HepG2 (cell line): ENCODE data around the gene RPS5. TPM values are rescaled to one million over a fixed set of nuclear protein-coding genes. Genes with fewer than 3 reads are reported as not detected.
A peak's percentile ranks its signal among the peaks of the same experiment; 100 is the strongest.

ENCODE experiments used
- ARID4A ChIP-seq: sonication (generic); formaldehyde crosslinking; IDR thresholded peaks from 2 replicates; pipeline ENCODE4 v1.5.0; 2020; ENCODE audit warnings: mild to moderate bottlenecking, missing genetic modification reagents, borderline replicate concordance
- BRD4 ChIP-seq: sonication (generic); formaldehyde crosslinking; IDR thresholded peaks from 2 replicates; pipeline ENCODE4 v1.4.0; 2020; ENCODE audit warnings: missing genetic modification reagents
- CERS6 ChIP-seq: sonication (generic); formaldehyde crosslinking; IDR thresholded peaks from 2 replicates; pipeline ENCODE4 v1.5.0; 2020; ENCODE audit warnings: missing genetic modification reagents
- GZF1 ChIP-seq: sonication (generic); formaldehyde crosslinking; IDR thresholded peaks from 2 replicates; pipeline ENCODE4 v1.5.1; 2020; ENCODE audit warnings: mild to moderate bottlenecking, missing genetic modification reagents
- HNF4A ChIP-seq: sonication (generic); formaldehyde crosslinking; IDR thresholded peaks from 2 replicates; pipeline ENCODE4 v1.4.0; 2020; ENCODE audit warnings: missing genetic modification reagents
- NR0B2 ChIP-seq: sonication (generic); formaldehyde crosslinking; IDR thresholded peaks from 2 replicates; pipeline ENCODE4 v1.4.0; 2020; ENCODE audit warnings: mild to moderate bottlenecking, missing genetic modification reagents
- PHF21A ChIP-seq: sonication (generic); formaldehyde crosslinking; IDR thresholded peaks from 2 replicates; pipeline ENCODE4 v1.5.0; 2020; ENCODE audit warnings: mild to moderate bottlenecking, missing genetic modification reagents
- RBFOX2 ChIP-seq: fragments of 200-400 bp; formaldehyde crosslinking; IDR thresholded peaks from 2 replicates; pipeline ENCODE4 v1.6.1; 2017; ENCODE audit warnings: low read depth, mild to moderate bottlenecking, low read length
- REPIN1 ChIP-seq: sonication (generic); formaldehyde crosslinking; IDR thresholded peaks from 2 replicates; pipeline ENCODE4 v1.8.0; 2022; ENCODE audit warnings: missing genetic modification reagents, low read depth, mild to moderate bottlenecking, borderline replicate concordance
- SALL1 ChIP-seq: sonication (generic); formaldehyde crosslinking; IDR thresholded peaks from 2 replicates; pipeline ENCODE4 v1.8.0; 2022; ENCODE audit warnings: mild to moderate bottlenecking, missing genetic modification reagents
- SMYD3 ChIP-seq: sonication (generic); formaldehyde crosslinking; IDR thresholded peaks from 2 replicates; pipeline ENCODE4 v1.8.1; 2023; ENCODE audit warnings: mild to moderate bottlenecking, missing genetic modification reagents
- TAF15 ChIP-seq: fragments of 200-400 bp; formaldehyde crosslinking; IDR thresholded peaks from one replicate; pipeline ENCODE4 v1.6.1; 2018; ENCODE audit warnings: mild to moderate bottlenecking, low read depth, low read length; ENCODE audit not compliant: poor library complexity, severe bottlenecking
- TBP ChIP-seq: sonication (generic); formaldehyde crosslinking; IDR thresholded peaks from 2 replicates; pipeline ENCODE4 v1.5.0; 2020; ENCODE audit warnings: missing genetic modification reagents
- TCF7 ChIP-seq: sonication (generic); IDR thresholded peaks from 2 replicates; pipeline ENCODE4 v1.6.1; 2016; ENCODE audit warnings: antibody characterized with exemption, low read depth
- ZBTB34 ChIP-seq: sonication (generic); formaldehyde crosslinking; IDR thresholded peaks from 2 replicates; pipeline ENCODE4 v1.8.0; 2022; ENCODE audit warnings: mild to moderate bottlenecking, missing genetic modification reagents
- ZKSCAN1 ChIP-seq: fragments of 150-350 bp; IDR thresholded peaks from 2 replicates; pipeline ENCODE4 v1.6.1; 2014; ENCODE audit warnings: low read length
- ZNF282 ChIP-seq: fragments of 450-650 bp; IDR thresholded peaks from 2 replicates; pipeline ENCODE4 v1.6.1; 2018; ENCODE audit not compliant: partially characterized antibody
- ZNF430 ChIP-seq: sonication (generic); formaldehyde crosslinking; IDR thresholded peaks from 2 replicates; pipeline ENCODE4 v1.9.0; 2021; ENCODE audit warnings: mild to moderate bottlenecking, missing genetic modification reagents
- ZNF589 ChIP-seq: sonication (generic); formaldehyde crosslinking; conservative IDR thresholded peaks from 2 replicates; pipeline ENCODE4 v1.8.0; 2022; ENCODE audit warnings: mild to moderate bottlenecking, moderate library complexity, missing genetic modification reagents
- ZNF83 ChIP-seq: sonication (generic); formaldehyde crosslinking; IDR thresholded peaks from 2 replicates; pipeline ENCODE4 v1.4.0; 2020; ENCODE audit warnings: missing genetic modification reagents, mild to moderate bottlenecking, borderline replicate concordance
- ZZZ3 ChIP-seq: sonication (generic); formaldehyde crosslinking; IDR thresholded peaks from 2 replicates; pipeline ENCODE4 v1.4.0; 2020; ENCODE audit warnings: missing genetic modification reagents, mild to moderate bottlenecking, borderline replicate concordance
- polyA plus RNA-seq, 8 experiments: library from polyadenylated mRNA; depleted of rRNA in 3 of 8; stranded (reverse) in 7 of 8; unstranded in 1 of 8; fragments of >200 nt; fragmentation: Illumina TruSeq in 4 of 8; extraction: Trizol in 4 of 8; gene quantifications; 2 replicates each; pipeline versions ENCODE4 v1.2.1 to v1.2.3, GENCODE V29; 2011 to 2016; ENCODE audit warnings: low read depth in 4 of 8, missing spikeins in 1 of 8, mixed read lengths in 1 of 8; ENCODE audit not compliant: insufficient read depth in 1 of 8
- total RNA-seq, 5 experiments: library from RNA; depleted of rRNA; stranded (reverse); fragments of >200 nt; fragmentation: Illumina TruSeq; extraction: Trizol; gene quantifications; 2 replicates each; pipeline ENCODE4 v1.2.3, GENCODE V29; 2016; ENCODE audit warnings: low read depth in 1 of 5
- TF ChIP-seq, protein P1 (sequence below): sonication (generic); formaldehyde crosslinking; IDR thresholded peaks from 2 replicates; pipeline ENCODE4 v1.4.0; 2020; ENCODE audit warnings: missing genetic modification reagents, low read depth, mild to moderate bottlenecking, borderline replicate concordance

The RPS5 gene
- total and polyA plus RNA-seq, 2 of the 13 experiments (the other 11 are each of a cell fraction or from before 2014, with no cell fraction given): 1,544 to 4,408 TPM

DNA sequence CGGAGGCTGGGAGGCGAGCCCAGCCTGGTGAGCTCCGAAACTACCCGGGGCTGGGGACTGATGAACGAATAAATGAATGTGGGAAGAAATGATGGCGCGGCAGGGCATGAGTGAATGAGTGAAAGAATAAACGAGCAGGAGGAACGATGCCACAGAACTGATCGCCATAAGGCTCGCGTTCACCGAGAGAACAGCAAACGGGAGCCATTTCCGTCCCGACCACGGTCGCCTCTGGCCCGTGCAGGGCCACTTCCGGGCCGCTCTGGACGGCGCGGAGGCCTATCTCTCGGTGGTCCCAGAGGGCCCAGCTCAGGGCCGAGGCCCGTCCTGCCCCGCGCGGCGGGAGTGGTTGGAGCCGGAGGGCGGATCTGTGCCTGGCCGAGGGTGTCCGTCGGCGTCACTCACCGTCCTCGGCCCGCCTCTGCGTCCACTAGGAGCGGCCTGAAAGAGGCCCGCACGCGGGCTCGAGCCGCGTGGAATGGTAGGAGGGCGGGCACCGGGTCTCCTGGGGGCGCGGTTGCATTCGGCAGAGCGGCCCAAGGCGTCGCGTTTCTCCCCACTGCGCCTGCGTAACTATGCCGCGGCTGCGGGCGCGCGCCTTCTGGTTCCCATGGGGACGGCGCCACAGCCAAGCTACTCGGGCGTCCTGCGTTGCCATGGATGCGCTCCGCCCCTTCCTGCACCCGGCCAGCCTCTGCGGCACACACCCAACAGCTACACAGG is 24.6 kb upstream of the RPS5 start, which contains the start of gene ZNF497 (continued):
- TF ChIP-seq ZBTB34 (CRISPR knock-in tag): no peak
- TF ChIP-seq, protein P1, sequence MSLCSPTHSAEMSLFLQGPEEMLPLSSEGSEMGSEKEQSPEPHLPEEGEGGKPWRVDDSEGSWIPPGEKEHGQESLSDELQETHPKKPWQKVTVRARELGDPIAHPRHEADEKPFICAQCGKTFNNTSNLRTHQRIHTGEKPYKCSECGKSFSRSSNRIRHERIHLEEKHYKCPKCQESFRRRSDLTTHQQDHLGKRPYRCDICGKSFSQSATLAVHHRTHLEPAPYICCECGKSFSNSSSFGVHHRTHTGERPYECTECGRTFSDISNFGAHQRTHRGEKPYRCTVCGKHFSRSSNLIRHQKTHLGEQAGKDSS: no peak
- TF ChIP-seq NR0B2: peak; percentile 3; the same call in 1 of the 2 replicates
- TF ChIP-seq CERS6 (CRISPR knock-in tag): no peak
- TF ChIP-seq ZNF282: no peak
- TF ChIP-seq PHF21A (CRISPR knock-in tag): peak; percentile 73; the same call in 1 of the 2 replicates
- TF ChIP-seq GZF1 (CRISPR knock-in tag): peak; percentile 85
- no peak; the same call in 1 of the 2 replicates for TF ChIP-seq BRD4 (CRISPR knock-in tag)
- TF ChIP-seq ZNF589 (CRISPR knock-in tag): no peak
- peak; percentile 30; the same call in 1 of the 2 replicates for TF ChIP-seq ZZZ3 (CRISPR knock-in tag)
- peak; percentile 56; the same call in 1 of the 2 replicates for TF ChIP-seq SALL1
- TF ChIP-seq ARID4A: peak; percentile 99
- TF ChIP-seq ZNF430 (CRISPR knock-in tag): peak; percentile 83
- no peak for TF ChIP-seq TBP (CRISPR knock-in tag)
- TF ChIP-seq TCF7: no peak
- TF ChIP-seq TAF15: no peak
- TF ChIP-seq RBFOX2: peak; percentile 96
- no peak for TF ChIP-seq ZNF83 (CRISPR knock-in tag)
- peak; percentile 32; the same call in 1 of the 2 replicates for TF ChIP-seq REPIN1 (CRISPR knock-in tag)
- no peak for TF ChIP-seq ZKSCAN1
- TF ChIP-seq HNF4A (CRISPR knock-in tag): no peak; the same call in 1 of the 2 replicates
- TF ChIP-seq SMYD3: no peak
